Middle frontal gyrus (tissue), 1 donor: ENCODE results near the gene SASH1.

Experiments used
- DNase-seq: peaks from one replicate; pipeline ENCODE4 v3.0.0-alpha.2; 2015; ENCODE audit warnings: low spot score; ENCODE audit errors: extremely low spot score

Gene SASH1

DNA sequence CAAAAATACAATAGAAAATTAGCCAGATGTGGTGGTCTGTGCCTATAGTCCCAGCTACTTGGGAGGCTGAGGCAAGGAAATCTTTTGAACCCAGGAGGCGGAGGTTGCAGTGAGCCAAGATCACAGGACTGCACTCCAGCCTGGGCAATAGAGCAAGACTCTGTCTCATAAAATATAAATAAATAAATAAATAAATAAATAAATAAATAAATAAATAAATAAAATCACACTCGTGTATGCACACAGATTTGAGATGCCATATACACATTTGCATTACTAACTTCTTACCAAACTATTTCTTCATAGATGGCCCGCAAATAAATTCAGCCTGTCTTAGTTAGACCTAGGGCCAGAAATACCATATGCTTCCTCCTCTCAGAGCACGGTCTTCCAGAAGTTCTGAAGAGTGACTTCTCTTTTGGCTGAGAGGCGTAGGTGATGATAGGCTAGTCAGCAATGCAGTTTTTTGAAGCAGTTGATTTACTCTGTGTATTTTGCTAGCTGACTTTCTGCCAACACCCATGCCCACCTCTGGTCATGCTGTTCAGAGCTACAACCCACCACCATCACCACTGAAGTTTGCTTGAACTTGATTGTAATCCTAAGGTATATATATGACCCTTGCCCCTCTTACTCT, 150.1 kb downstream of the SASH1 start:
- no peak for DNase-seq

DNA sequence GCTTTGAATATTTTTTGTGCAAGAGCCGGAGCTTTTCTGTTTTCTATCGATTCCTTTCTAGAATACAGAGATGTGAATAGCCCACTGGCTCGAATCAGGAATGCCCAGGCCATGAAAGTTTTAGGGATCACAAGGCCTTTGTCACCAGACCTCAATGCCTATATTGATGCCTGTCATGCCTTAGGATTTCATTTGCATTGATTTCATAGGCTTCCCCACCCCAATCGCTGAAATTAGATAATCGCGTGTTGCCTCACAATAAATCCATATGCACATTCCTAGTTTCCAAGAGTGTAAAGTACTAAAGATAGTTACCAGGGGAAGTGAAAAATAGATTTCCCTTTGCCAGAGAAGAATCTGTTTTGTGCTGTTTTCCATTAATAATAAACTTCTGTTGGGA, 150.8 kb downstream of the SASH1 start:
- DNase-seq: no peak

- DNase-seq: no peak
Observed at GRCh38 chr6:148494226-148494625, 151.6 kb downstream of the SASH1 start.

DNA sequence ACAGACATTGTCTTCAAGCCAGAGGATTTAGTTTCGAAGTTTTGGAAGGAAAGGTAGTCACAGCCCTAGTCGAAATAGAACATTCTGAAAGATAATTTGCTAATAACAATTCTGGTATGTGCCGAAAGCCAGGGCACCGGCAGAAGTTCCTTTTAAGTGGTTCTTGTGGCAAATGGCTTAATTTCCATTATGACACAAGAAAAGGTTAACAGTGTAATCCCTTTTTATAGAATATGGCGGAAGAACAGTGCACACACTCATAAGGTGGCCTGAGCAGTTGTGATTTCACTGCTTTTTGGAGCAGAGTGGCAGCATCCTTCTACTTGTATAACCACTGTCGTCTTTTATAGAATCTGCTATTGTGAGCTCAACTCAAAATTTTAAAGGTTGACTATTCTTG, 152.4 kb downstream of the SASH1 start:
- DNase-seq: no peak

- DNase-seq: no peak
Observed at GRCh38 chr6:148497257-148497656, 154.6 kb downstream of the SASH1 start.

- DNase-seq: no peak
Observed at GRCh38 chr6:148497717-148498116, 155.1 kb downstream of the SASH1 start.

GRCh38 chr6:148500402-148500801, 157.8 kb downstream of the SASH1 start:
- no peak for DNase-seq

GRCh38 chr6:148501178-148501590, 158.5 kb downstream of the SASH1 start:
- DNase-seq: no peak

- no peak for DNase-seq
Observed at GRCh38 chr6:148502083-148502772, 159.6 kb downstream of the SASH1 start.

DNA sequence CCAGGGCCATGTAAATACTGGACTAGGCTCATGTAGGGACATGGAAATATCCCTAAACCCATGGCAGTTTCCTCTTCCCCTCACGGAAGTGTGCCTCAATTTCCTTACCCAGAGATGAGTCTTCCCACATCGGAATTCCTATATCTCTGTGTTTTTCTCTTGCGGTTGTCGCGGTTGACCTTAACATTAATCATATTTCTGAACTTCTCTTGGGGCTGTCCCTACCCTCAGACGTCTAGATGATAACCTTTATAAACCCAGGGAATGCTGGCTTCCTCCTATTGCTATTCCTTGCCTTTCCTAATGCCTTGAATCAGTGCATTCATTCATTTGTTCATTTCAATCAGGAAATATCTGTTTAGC, 160.1 kb downstream of the SASH1 start:
- DNase-seq: no peak

DNA sequence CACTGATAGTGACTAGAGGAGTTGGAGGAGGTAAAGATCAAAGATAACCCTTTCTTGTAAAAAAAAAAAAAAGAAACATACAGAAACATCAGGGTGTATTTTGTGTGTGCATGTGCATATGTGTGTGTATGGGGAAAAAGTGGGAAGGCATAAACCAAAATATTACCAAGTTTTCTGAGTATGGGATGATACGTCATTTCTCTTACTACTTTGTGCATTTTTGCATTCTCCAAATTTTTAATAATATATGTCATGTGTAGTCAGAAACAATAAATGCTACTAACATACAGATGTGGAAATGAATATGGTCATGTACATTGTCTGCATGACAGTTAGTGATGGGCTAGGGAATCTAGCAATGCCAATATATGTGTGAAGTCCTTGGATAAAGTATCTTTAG, 161.1 kb downstream of the SASH1 start:
- no peak for DNase-seq

- DNase-seq: no peak
Observed at GRCh38 chr6:148507774-148508173, 165.1 kb downstream of the SASH1 start.

DNA sequence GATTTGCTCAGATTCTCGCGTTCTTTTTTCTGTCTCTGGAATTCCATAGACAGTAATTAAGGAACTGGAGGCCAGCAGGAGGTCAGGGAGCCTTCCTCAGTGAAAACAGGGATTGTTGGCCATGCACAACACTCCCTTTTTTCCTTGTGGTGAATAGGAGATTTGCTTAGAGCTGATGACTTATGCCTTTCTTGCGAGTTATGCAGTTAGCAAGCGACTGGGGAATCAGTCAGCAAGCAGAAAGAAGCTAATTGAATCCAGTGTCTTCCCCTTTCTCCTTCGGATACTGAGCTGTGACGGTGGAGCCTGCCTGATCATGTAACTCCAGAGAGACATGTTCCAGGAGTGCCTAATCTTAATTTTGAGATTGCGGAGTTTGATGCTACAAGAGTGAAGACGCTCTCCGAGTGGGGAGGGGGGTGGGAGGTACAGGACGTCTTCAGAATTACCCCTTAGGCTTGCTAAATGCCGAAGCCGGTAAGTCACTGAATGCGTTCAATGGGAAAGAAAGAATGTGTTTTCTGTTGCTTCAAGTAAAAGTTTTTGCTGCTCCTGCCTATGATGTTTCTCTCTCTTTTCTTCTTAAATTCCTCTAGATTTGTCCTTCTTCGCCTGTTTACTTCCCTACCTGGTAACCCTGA, 165.9 kb downstream of the SASH1 start:
- DNase-seq: no peak

DNA sequence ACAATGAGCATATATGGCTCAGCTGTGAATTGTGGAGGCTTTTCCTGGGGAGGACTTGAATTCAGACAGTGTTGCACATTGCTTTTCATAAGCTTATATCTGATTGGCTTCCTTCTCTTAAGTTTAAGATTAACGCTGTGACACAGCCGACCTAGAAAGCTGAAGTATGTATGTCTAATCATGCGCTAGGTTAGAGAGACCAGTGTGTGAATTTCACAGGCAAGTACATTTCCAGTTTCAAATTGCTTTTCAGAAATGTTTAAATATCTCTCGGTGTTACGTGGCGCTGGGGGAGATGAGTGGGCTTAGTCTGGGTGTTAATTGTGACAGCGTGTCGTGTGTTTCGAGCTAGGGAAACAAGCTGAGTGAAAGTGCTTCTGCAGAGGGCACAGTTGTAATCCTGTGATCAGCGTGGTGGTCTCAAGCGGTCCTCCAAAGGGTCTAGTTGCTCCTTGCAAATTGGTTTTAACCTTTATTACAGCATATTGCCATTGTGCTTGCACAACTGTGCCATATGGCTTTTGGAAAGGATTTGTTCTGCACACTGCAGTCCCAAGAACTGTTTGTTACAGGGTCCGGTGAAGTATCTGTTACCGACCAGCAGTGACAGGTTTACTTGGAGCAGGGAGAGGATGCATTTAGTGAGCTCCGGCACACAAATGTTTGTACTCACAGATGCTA, 166.6 kb downstream of the SASH1 start:
- DNase-seq: no peak

DNA sequence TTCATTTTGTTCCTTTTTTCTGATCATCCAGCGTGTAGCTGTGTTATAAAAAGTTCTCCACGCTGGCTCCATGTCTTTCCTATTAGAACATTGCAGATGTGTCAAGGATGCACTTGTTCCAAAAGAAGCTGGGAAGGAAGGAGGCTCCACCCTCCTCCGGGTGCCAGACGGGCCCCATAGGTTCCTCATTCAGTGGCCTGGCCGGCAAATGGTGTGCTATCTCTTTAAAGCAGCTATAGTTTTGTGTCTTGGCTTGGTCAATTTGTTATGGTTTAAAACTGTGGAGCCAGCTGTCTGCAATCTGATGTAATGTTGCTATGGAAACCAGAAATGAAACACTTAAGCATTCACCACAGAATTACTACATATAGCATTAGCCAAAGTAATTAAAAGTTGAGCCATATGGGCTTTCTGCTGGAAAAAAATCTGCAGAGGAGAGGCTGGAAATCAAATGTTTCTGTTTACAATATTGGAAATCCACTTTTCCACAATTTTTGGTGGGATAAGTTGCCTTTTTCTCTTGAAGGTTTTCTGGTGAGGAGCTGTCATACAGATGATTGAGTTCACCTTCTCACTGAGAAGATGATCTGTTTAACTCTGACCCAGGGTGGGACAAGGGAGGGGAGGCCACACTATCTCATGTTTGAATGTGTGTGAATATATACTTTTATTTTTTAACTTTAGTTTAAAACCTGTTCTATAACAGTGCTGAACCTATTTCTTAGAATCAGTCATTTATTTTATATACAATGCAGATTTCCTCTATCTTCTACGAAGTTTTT, 167.4 kb downstream of the SASH1 start:
- DNase-seq: no peak

- no peak for DNase-seq
Observed at GRCh38 chr6:148513145-148514071, 170.8 kb downstream of the SASH1 start.

DNA sequence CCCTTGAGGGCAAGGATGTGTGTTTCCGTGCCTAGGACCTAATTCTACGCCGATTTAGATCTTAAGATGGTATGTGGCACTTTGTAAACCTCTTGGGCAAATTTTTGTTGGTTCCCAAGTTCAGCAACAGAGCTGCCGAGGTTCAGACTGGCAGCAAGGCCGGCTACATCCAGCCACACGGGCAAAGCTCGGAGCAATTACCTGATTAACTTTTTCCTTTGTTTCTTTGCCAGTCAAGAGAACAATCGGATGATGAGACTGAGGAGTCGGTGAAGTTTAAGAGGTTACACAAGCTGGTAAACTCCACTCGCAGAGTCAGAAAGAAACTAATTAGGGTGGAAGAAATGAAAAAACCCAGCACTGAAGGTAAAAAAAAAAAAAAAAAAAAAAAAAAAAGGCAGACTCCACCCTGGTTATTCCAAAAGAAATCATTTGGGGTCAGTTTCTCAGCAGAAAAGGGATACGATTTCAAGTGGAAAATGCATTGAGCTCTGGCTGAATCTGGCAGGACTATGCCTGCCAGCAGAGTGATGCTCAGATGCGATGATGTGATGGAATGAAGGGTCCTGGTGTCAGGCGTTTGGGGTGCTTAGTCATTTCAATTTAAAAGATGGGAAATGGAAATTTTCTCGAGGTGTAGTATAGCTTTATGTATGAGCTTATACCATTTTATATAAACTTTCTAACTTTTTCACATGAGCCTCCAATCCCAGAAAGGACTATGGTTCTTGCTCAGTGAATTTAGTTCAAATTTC, 171.6 kb downstream of the SASH1 start:
- no peak for DNase-seq

GRCh38 chr6:148516217-148516616, 173.6 kb downstream of the SASH1 start:
- no peak for DNase-seq

DNA sequence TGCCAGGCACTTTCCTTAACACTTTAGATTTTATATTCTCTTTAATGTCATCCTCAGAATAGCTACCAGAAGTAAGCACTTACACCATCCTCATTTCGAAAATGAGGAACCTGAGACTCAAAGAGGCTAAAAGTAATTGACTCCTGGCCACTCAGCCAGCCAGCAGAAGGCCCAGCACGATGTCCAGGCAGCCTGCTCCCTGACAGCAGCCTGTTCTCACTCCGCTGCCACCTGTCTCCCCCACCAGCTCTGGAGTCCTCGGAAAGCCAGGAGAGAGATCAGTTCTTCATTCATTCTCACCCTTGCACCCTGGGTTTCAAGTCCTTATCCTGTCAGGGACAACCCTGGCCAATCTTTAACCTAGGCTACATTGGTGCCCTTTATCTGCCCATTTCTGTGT, 174.0 kb downstream of the SASH1 start:
- DNase-seq: no peak

GRCh38 chr6:148517470-148517869, 174.8 kb downstream of the SASH1 start:
- DNase-seq: no peak
